HG03575 (cell line): Measurements from ENCODE around the gene TJP1.
"Not testable (repeated sequence)": the region's sequence is repeated elsewhere in the genome, so short reads cannot be mapped to it uniquely, and the experiment has no call there.

Source experiments
- ATAC-seq: cut with Tn5 transposase; IDR thresholded peaks from one replicate; pipeline ENCODE4 v1.9.1; 2021; ENCODE audit not compliant: unreplicated experiment, insufficient number of reproducible peaks, low FRiP score; ENCODE audit errors: extremely low read depth

The TJP1 gene

DNA sequence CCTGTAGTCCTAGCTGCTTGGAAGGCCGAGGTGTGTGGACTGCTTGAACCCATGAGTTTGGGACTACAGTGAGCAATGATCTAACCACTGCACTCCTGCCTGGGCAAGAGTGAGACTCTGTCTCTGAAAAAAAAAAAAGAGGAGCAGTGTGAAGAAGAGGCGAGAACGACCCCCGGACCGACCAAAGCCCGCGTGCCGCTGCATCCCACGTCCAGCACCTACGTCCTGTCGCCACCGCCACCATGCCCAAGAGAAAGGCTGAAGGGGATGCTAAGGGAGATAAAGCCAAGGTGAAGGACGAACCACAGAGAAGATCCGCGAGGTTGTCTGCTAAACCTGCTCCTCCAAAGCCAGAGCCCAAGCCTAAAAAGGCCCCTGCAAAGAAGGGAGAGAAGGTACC lies 91.8 kb downstream of the TJP1 start:
- not testable (repeated sequence) for ATAC-seq

GRCh38 chr15:29728418-29728817 lies 93.8 kb downstream of the TJP1 start:
- ATAC-seq = no peak

DNA sequence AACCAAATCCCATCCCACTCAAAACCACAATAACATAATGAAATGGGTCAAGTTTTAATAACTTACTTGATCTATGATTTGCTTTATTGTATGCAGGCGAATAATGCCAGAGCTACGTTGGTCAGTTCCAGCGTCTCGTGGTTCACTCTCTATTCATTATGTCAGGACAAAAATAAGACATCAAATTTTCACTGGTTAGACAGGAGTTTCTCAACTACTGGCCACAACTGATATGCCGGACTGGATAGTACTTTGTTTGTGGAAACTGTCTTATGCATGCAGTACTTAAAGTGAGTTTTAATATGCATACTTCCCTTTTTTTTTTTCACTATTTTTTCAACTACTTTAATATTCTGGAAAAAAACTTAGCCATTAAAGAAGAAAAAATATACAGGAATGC lies 94.4 kb downstream of the TJP1 start:
- ATAC-seq = no peak

DNA sequence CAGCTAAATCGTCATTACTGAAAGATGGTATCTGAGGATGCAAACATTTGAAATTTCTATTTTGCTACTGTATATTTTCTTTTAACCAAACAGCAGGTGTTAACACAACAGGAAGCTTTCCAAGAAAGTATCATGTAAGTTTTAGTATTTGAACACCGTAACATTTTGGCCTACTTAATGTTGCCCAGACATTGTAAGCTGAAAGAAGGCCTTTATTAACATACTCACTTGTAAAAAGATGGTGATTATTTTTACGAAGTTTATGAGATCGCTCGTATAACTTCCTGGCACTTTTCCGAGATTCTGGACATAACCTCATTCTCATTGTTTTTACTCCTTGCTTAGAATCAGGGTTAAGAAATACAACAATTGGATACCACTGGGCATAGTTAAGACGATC lies 95.7 kb downstream of the TJP1 start:
- ATAC-seq = no peak

DNA sequence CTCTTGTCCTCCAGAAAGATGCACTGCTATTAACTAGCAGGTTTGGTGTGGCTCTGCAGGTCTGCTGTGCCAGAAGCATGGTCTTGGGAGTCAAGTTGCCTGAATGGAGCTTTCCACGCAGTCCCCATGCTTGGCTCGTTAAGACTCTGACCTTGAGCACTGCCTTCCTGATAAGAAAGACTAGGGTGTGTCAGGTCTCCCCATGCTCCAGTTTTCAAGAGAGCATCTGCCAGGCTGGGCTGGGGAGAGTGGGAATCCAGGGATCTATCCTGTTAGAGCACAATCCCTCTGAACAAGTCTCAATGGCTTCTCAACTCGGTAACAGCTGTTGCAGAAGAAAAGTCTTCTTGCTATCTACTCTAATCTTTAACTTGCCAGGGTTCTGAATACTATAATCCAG lies 98.2 kb downstream of the TJP1 start:
- ATAC-seq = no peak

DNA sequence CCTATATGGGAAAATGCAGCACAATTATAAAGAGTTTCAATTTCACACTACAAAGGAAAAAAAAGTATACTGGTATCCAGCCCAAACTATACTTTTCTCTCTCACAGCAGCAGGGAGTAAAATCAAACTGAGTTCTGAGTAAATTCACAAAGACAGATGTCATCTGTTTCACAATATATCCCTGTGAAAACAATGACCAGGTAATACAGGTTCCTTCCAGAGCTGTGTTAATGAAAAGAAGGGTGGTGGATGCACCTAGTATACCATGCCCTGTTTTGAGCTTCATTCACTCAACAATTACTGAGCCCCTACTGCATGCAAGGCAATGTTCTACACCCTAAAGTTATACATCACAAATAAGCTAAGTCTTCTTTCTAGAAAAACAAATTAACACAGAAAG lies 108.5 kb downstream of the TJP1 start:
- ATAC-seq = no peak

GRCh38 chr15:29712149-29712885 lies 110.0 kb downstream of the TJP1 start:
- no peak for ATAC-seq

- no peak for ATAC-seq
Observed at GRCh38 chr15:29711531-29711930, 110.7 kb downstream of the TJP1 start.

DNA sequence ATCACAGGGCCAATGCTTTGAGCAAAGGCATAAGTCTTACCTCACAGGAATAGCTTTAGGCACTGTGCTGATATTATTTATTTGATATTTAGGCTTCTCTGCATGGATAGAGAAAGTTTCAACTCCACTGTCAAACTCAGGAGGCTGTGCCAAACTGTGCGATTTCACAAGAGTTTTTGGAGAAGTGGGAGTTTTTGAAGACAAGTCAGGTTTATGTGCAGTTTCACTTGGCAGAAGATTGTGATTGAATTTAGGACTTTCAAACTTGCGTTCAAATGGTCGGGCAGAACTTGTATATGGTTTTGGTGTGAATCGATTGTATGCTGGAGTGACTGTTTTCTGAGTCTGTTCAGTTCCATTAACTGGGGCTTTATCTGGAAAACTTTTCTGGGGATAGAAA lies 113.7 kb downstream of the TJP1 start:
- no peak for ATAC-seq

DNA sequence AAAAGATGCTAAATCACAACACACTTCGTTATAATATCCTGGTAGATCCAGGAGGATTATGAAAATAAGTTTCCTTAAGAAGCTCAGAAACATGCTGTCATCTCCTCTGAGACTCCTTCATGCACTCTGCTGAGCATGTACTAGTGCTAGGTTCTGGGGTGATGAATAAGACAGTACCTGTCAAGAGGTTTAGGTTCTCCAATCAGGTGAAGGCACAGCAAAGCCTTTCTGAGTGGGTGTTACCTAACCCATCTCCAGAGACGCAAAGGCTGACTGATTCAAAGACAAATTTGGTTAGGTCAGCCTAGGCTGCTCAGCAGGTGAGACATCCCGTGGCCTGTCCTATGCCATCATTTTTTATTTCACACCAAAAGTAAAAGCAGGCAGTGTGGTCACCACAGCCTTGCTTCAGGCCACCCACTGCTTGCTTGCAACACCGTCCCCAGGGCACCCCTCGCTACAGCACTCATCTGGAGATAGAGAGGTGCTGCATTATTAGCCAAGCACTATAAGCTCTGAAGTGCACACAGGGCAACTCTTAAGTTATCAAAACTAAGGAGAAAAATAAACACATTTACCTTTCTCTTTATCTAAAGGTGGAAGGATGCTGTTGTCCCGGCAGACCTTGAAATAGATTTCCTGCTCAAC lies 117.2 kb downstream of the TJP1 start:
- no peak for ATAC-seq

DNA sequence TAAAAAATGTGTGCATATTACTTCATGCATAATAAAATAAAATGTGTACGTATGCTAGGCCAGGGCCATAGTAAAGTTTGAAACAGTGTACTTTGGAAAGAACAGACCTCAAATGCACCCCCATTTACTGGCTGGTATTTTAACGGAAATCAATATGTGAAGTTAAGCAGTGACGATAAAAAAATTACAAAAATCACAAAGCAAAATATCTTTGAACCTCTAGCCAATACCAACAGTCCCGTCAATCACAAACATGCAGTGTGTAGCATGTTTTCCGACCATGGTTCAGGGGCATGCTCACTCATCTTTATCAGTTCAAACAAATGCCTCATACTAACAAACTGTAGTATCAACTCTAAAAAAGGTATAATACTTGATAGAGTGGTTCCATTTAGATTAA lies 121.1 kb downstream of the TJP1 start:
- ATAC-seq = no peak

GRCh38 chr15:29700296-29700695 lies 122.0 kb downstream of the TJP1 start:
- no peak for ATAC-seq

DNA sequence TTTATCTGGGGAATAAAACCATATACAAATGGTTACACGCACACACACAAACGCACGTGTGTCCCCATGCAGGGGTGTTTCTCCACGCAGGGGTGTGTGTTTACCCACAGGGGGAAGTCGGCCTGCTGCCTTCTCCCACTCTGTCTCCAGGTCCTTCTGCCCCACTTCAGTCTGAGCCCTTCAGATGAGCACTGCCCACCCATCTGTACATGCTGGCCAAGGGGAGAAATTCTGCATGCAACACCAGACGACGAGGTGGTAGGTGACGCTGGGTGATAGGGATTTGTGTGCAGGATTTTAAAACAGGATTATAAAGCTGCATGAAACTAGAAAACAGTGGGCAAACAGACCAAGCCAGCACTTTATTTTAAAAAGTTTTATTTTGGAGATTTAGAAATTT lies 122.5 kb downstream of the TJP1 start:
- no peak for ATAC-seq

GRCh38 chr15:29698030-29698701 lies 124.1 kb downstream of the TJP1 start:
- no peak for ATAC-seq

GRCh38 chr15:29696950-29697738 lies 125.1 kb downstream of the TJP1 start:
- ATAC-seq = no peak

DNA sequence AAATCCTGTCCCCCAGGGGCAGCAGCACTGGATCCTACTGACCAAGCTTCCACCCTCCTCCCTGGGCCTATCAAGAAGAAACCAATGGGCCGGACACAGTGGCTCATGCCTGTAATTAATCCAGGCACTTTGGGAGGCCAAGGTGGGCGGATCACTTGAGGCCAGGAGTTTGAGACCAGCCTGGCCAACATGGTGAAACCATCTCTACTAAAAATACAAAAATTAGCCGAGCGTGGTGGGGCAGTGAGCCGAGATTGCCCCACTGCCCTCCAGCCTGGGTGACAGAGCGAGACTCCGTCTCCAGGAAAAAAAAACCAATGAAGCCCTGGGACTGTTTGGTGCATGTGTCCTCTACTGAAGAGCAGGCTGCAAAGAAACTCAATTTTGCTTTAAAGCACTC lies 125.8 kb downstream of the TJP1 start:
- ATAC-seq = not testable (repeated sequence)

- no peak for ATAC-seq
Observed at GRCh38 chr15:29695489-29696167, 126.6 kb downstream of the TJP1 start.

- ATAC-seq = no peak
Observed at GRCh38 chr15:29693225-29693624, 129.0 kb downstream of the TJP1 start.

DNA sequence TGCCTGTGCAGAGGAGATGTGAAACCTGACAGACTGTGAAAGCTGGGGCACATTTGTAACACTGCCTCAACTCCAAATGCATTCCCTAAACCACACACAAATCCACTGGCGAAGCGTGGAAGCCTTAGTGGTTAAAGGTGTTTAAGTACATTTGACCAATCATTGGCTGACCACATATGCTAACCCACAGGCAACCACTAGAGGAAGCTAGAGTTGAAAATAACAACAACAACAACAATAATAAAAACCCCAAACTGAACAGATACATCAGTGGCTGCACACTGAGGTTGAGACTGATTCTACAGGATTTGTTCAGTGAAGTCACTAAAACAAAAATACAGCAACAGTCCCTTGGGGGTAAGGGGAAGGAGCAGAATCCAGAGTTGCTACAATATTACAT lies 129.7 kb downstream of the TJP1 start:
- ATAC-seq = no peak
